Neural progenitor cell (in vitro differentiated cells): ENCODE measurements around the gene KCNAB1. TPM values are rescaled to one million over a fixed set of nuclear protein-coding genes. Genes with fewer than 3 reads are reported as not detected.

Experiments used
- DNase-seq: peaks from one replicate; pipeline ENCODE4 v3.0.0-alpha.2; 2016; ENCODE audit warnings: low spot score
- H2AFZ ChIP-seq: fragments of 200-600 bp; sonication (generic); replicated peaks from 2 replicates; pipeline ENCODE4 v1.6.1; 2016; ENCODE audit warnings: antibody characterized with exemption
- H3F3A ChIP-seq: fragments of 200-600 bp; sonication (generic); 2 replicates; pipeline ENCODE4 v1.6.1; 2016; ENCODE audit warnings: antibody characterized with exemption, low read depth
- H3K27ac ChIP-seq: fragments of 200-600 bp; sonication (generic); 2 replicates; pipeline ENCODE4 v1.5.1; 2016; ENCODE audit warnings: mild to moderate bottlenecking
- H3K27me3 ChIP-seq: fragments of 200-600 bp; sonication (generic); 2 replicates; pipeline ENCODE4 v1.6.1; 2016; ENCODE audit warnings: mild to moderate bottlenecking, moderate library complexity
- H3K36me3 ChIP-seq: fragments of 200-600 bp; sonication (generic); 2 replicates; pipeline ENCODE4 v1.5.1; 2016
- H3K4me1 ChIP-seq: fragments of 200-600 bp; sonication (generic); 2 replicates; pipeline ENCODE4 v1.6.1; 2016; ENCODE audit warnings: mixed run types
- H3K4me2 ChIP-seq: fragments of 200-600 bp; sonication (generic); 2 replicates; pipeline ENCODE4 v1.6.1; 2016
- H3K4me3 ChIP-seq: fragments of 200-600 bp; sonication (generic); 2 replicates; pipeline ENCODE4 v1.5.1; 2016
- H3K79me2 ChIP-seq: fragments of 200-600 bp; sonication (generic); 2 replicates; pipeline ENCODE4 v1.6.1; 2016; ENCODE audit warnings: low read depth
- H3K9ac ChIP-seq: fragments of 200-600 bp; sonication (generic); 2 replicates; pipeline ENCODE4 v1.6.1; 2016
- H3K9me3 ChIP-seq: fragments of 200-600 bp; sonication (generic); 2 replicates; pipeline ENCODE4 v1.5.1; 2016; ENCODE audit warnings: low read depth
- H4K20me1 ChIP-seq: fragments of 200-600 bp; sonication (generic); 2 replicates; pipeline ENCODE4 v1.6.1; 2016; ENCODE audit warnings: low read depth
- H3K27ac Mint-ChIP-seq: 3 replicates; pipeline ENCODE4 v1.8.0; 2021; ENCODE audit warnings: mixed read lengths
- H3K27me3 Mint-ChIP-seq: 2 replicates; pipeline ENCODE4 v1.8.0; 2022; ENCODE audit warnings: low read depth, mild to moderate bottlenecking, inconsistent platforms, moderate library complexity, mixed read lengths; ENCODE audit not compliant: insufficient read depth
- H3K36me3 Mint-ChIP-seq: 3 replicates; pipeline ENCODE4 v1.8.0; 2021; ENCODE audit warnings: mixed read lengths
- H3K4me1 Mint-ChIP-seq: 3 replicates; pipeline ENCODE4 v1.8.0; 2021; ENCODE audit warnings: mixed read lengths
- H3K4me3 Mint-ChIP-seq: 3 replicates; pipeline ENCODE4 v1.8.0; 2021; ENCODE audit warnings: mild to moderate bottlenecking, moderate library complexity, mixed read lengths
- H3K9me3 Mint-ChIP-seq: 3 replicates; pipeline ENCODE4 v1.8.0; 2020; ENCODE audit warnings: mixed read lengths
- CTCF ChIP-seq: fragments of 200-600 bp; sonication (generic); IDR thresholded peaks from 2 replicates; pipeline ENCODE4 v1.5.1; 2017; ENCODE audit warnings: antibody characterized with exemption, mild to moderate bottlenecking
- EZH2 ChIP-seq: fragments of 200-600 bp; sonication (generic); IDR thresholded peaks from 2 replicates; pipeline ENCODE4 v1.6.1; 2017; ENCODE audit warnings: antibody characterized with exemption, mild to moderate bottlenecking, moderate library complexity
- EZH2phosphoT487 ChIP-seq: fragments of 200-600 bp; sonication (generic); IDR thresholded peaks from 2 replicates; pipeline ENCODE4 v1.6.1; 2017; ENCODE audit warnings: antibody characterized with exemption
- total RNA-seq: library from RNA; depleted of rRNA; stranded (reverse); fragments of >200 nt; gene quantifications from 2 replicates; pipeline ENCODE4 v1.2.3, GENCODE V29; 2015; ENCODE audit warnings: low replicate concordance

The KCNAB1 gene
- total RNA-seq, 1 donor from 2014 or later = 0.24 TPM

GRCh38 chr3:156483426-156483825 lies 363.0 kb downstream of the KCNAB1 start:
- Histone ChIP-seq H3K9ac (no peak overlapping the region), H3F3A (no peaks in the 10 kb centered on the region), H3K4me1 (no peaks in the 10 kb centered on the region), H3K4me3 (no peak overlapping the region), H2AFZ (no peak overlapping the region), H3K27me3 (no peaks in the 10 kb centered on the region), H3K9me3 (no peaks in the 10 kb centered on the region), H4K20me1 (no peaks in the 10 kb centered on the region), H3K36me3 (no peaks in the 10 kb centered on the region), H3K4me2 (no peak overlapping the region), H3K27ac (no peak overlapping the region), H3K79me2 (no peaks in the 10 kb centered on the region)
- H3K27ac Mint-ChIP-seq = no peak overlapping the region
- peaks cover 10% of the 10 kb centered on the region for H3K4me1 Mint-ChIP-seq
- DNase-seq = no peak
- H3K27me3 Mint-ChIP-seq = no peaks in the 10 kb centered on the region
- H3K36me3 Mint-ChIP-seq = no peaks in the 10 kb centered on the region
- no peaks in the 10 kb centered on the region for H3K9me3 Mint-ChIP-seq
- no peak for TF ChIP-seq CTCF
- H3K4me3 Mint-ChIP-seq = no peak overlapping the region

GRCh38 chr3:156483961-156484787 lies 363.8 kb downstream of the KCNAB1 start:
- Histone ChIP-seq H3F3A (no peaks in the 10 kb centered on the region), H3K27me3 (no peaks in the 10 kb centered on the region), H3K4me1 (no peaks in the 10 kb centered on the region), H3K79me2 (no peaks in the 10 kb centered on the region), H3K36me3 (no peaks in the 10 kb centered on the region), H3K9me3 (no peaks in the 10 kb centered on the region), H3K4me3 (no peak overlapping the region), H4K20me1 (no peaks in the 10 kb centered on the region), H3K27ac (no peak overlapping the region), H3K4me2 (no peak overlapping the region), H2AFZ (no peak overlapping the region), H3K9ac (no peak overlapping the region)
- no peak overlapping the region for H3K27ac Mint-ChIP-seq
- H3K4me3 Mint-ChIP-seq = no peak overlapping the region
- no peaks in the 10 kb centered on the region for H3K9me3 Mint-ChIP-seq
- no peak for TF ChIP-seq CTCF
- TF ChIP-seq EZH2phosphoT487 = no peak
- no peak for TF ChIP-seq EZH2
- H3K27me3 Mint-ChIP-seq = no peaks in the 10 kb centered on the region
- peaks cover 10% of the 10 kb centered on the region for H3K4me1 Mint-ChIP-seq
- no peaks in the 10 kb centered on the region for H3K36me3 Mint-ChIP-seq
- no peak for DNase-seq

- Mint-ChIP-seq H3K4me1 (peaks cover 2% of the 10 kb centered on the region), H3K36me3 (no peaks in the 10 kb centered on the region), H3K27ac (no peak overlapping the region), H3K9me3 (no peaks in the 10 kb centered on the region), H3K27me3 (peaks cover 3% of the 10 kb centered on the region), H3K4me3 (no peak overlapping the region)
- no peaks in the 10 kb centered on the region for H3K27me3 ChIP-seq
- H3K4me3 ChIP-seq = no peak overlapping the region
- no peak overlapping the region for H3K27ac ChIP-seq
- no peaks in the 10 kb centered on the region for H3K36me3 ChIP-seq
- DNase-seq = no peak
- H3K9me3 ChIP-seq = no peaks in the 10 kb centered on the region
- TF ChIP-seq EZH2phosphoT487 (no peak), EZH2 (no peak), CTCF (no peak)
- no peaks in the 10 kb centered on the region for H3K79me2 ChIP-seq
- H3K4me2 ChIP-seq = no peak overlapping the region
- no peaks in the 10 kb centered on the region for H3F3A ChIP-seq
- no peak overlapping the region for H2AFZ ChIP-seq
- H3K9ac ChIP-seq = no peak overlapping the region
- H4K20me1 ChIP-seq = no peaks in the 10 kb centered on the region
- H3K4me1 ChIP-seq = no peaks in the 10 kb centered on the region
Measured at GRCh38 chr3:156488767-156489166, 368.4 kb downstream of the KCNAB1 start.
